Activated B cell treated with CpG ODN at 0.5 μM for 24 hours (primary cell): Measurements from ENCODE around the gene CCDC33. TPM values are rescaled to one million over a fixed set of nuclear protein-coding genes. Genes with fewer than 3 reads are reported as not detected.

ENCODE experiments used
- ATAC-seq: fragments of 200-7000 bp; cut with Tn5 transposase; one replicate; pipeline ENCODE4 v1.10.0; 2021; ENCODE audit warnings: low read depth, mild to moderate bottlenecking, moderate library complexity
- CTCF ChIA-PET: fragments of 350-600 bp; sonication (Branson Sonifier 250); formaldehyde crosslinking; loops from one replicate; lab custom pipeline; 2021; ENCODE audit warnings: antibody characterized with exemption; lab: Charles Lee
- POLR2A ChIA-PET: fragments of 350-600 bp; sonication (Branson Sonifier 250); formaldehyde crosslinking; loops from one replicate; lab custom pipeline; 2021; ENCODE audit warnings: antibody characterized with exemption; lab: Charles Lee
- DNase-seq: peaks from one replicate; pipeline ENCODE4 v3.0.0; 2022
- H3K27ac Mint-ChIP-seq: one replicate; pipeline ENCODE4 v1.8.0; 2020; ENCODE audit warnings: mixed read lengths
- H3K27me3 Mint-ChIP-seq: one replicate; pipeline ENCODE4 v1.8.0; 2021; ENCODE audit warnings: mixed read lengths
- H3K36me3 Mint-ChIP-seq: one replicate; pipeline ENCODE4 v1.8.0; 2021; ENCODE audit warnings: low read depth, mixed read lengths
- H3K4me1 Mint-ChIP-seq: one replicate; pipeline ENCODE4 v1.8.0; 2021; ENCODE audit warnings: mixed read lengths
- H3K4me3 Mint-ChIP-seq: one replicate; pipeline ENCODE4 v1.8.0; 2020; ENCODE audit warnings: mild to moderate bottlenecking, mixed read lengths
- H3K9me3 Mint-ChIP-seq: one replicate; pipeline ENCODE4 v1.8.0; 2020; ENCODE audit warnings: mixed read lengths
- intact Hi-C: fragments of 100-400 bp; cut with micrococcal nuclease; formaldehyde crosslinking; loops from one replicate; pipeline ENCODE4 v1.15.1; 2024
- total RNA-seq: library from RNA; stranded (reverse); gene quantifications from 2 replicates; pipeline ENCODE4 v1.2.3, GENCODE V29; 2022
- TF ChIP-seq, protein P1 (sequence below): fragments of 200-600 bp; IDR thresholded peaks from one replicate; pipeline ENCODE4 v1.8.0; 2022; ENCODE audit warnings: antibody characterized with exemption, mild to moderate bottlenecking

The CCDC33 gene
- total RNA-seq, 1 donor from 2014 or later: not detected

DNA sequence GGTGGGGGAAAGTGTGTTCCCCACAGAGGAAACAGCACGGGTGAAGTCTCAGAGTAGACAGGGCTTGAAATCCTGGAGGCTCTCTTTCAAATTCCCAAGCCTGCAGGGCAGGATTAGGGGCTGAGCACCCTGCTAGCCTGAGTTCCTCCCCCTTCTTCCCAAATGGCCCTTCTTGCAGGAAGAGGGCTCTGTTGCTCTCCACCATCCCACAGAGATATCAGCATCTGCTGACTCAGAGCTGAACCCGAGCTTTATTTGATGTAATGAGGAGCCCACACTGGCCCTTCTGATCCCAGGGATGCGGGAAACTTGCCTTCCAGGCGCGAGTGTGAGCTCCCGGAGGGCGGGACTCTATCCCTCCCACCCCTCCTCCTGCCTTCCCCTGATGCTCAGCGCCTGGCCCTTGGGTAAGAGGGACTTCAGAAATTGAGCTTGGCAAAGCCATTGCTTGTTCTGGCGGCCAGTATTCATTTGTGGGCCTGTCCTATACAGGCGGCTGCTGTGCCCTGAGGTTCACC is 32.2 kb upstream of the CCDC33 start:
- DNase-seq: no peak
- peaks cover 28% of the 10 kb centered on the region for H3K27me3 Mint-ChIP-seq
- H3K4me3 Mint-ChIP-seq: no peak overlapping the region
- H3K36me3 Mint-ChIP-seq: no peaks in the 10 kb centered on the region
- no peak overlapping the region for H3K27ac Mint-ChIP-seq
- TF ChIP-seq, protein P1, sequence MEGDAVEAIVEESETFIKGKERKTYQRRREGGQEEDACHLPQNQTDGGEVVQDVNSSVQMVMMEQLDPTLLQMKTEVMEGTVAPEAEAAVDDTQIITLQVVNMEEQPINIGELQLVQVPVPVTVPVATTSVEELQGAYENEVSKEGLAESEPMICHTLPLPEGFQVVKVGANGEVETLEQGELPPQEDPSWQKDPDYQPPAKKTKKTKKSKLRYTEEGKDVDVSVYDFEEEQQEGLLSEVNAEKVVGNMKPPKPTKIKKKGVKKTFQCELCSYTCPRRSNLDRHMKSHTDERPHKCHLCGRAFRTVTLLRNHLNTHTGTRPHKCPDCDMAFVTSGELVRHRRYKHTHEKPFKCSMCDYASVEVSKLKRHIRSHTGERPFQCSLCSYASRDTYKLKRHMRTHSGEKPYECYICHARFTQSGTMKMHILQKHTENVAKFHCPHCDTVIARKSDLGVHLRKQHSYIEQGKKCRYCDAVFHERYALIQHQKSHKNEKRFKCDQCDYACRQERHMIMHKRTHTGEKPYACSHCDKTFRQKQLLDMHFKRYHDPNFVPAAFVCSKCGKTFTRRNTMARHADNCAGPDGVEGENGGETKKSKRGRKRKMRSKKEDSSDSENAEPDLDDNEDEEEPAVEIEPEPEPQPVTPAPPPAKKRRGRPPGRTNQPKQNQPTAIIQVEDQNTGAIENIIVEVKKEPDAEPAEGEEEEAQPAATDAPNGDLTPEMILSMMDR: no peak
- H3K4me1 Mint-ChIP-seq: no peaks in the 10 kb centered on the region
- CTCF ChIA-PET: interaction anchor here (1.1 kb wide), 1 partner anchor 19 kb away, joined by 3 read pairs; no protein-coding TSS in a partner anchor
- no peak for ATAC-seq
- intact Hi-C loops: no loop called here
- H3K9me3 Mint-ChIP-seq: no peaks in the 10 kb centered on the region
- POLR2A ChIA-PET: interaction anchor here (0.6 kb wide), 1 partner anchor 1248 kb away, joined by 5 read pairs; the partner anchor contains the start of gene SIN3A

DNA sequence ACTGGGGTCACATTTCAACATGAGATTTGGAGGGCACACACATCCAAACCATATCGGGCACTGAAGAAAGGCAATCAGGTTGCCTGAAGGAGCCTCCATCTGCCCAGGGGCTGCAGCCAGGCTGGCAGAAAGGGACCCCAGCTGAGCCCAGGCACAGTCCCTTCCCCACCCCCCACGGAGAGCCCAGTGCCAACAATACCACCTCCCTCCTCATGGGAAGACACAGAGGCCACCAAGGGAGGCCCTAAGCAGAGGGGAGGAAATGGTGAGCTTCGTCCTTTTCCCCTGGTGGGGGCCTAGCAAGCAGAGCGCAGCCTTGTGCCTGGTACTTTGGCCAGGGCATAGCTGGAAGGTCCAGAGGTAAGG is 30.6 kb upstream of the CCDC33 start:
- peaks cover 28% of the 10 kb centered on the region for H3K27me3 Mint-ChIP-seq
- H3K27ac Mint-ChIP-seq: no peak overlapping the region
- no peaks in the 10 kb centered on the region for H3K9me3 Mint-ChIP-seq
- ATAC-seq (no peak), DNase-seq (no peak)
- ChIA-PET CTCF (interaction anchor here (0.6 kb wide), 1 partner anchor 184 kb away, joined by 3 read pairs; no protein-coding TSS in a partner anchor), POLR2A (no interaction called here)
- no peaks in the 10 kb centered on the region for H3K4me1 Mint-ChIP-seq
- H3K36me3 Mint-ChIP-seq: no peaks in the 10 kb centered on the region
- TF ChIP-seq, protein P1: no peak
- H3K4me3 Mint-ChIP-seq: no peak overlapping the region
- intact Hi-C loops: no loop called here

DNA sequence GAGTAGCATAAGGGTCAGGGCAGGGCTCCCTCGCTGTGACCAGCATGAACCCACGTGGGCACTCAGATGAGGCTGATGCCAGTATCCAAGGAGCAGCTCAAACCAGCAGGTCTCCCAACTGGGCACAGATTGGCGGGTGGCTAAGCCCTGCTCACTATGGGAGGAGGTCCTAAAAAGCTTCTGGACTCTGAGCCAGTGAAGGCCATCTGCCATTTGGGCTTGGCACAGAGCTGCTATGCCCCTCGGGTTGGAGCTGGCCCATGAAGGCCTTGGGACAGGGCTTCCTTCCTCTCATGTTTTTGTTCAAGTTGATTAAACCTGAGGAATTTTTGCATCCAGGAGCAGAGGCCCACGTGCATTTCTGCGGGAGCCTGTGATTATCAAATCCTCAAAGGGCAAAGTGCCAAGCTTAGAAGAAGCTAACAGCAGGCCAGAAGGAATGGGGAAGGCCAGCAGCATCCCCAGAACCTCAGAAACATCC is 29.3 kb upstream of the CCDC33 start:
- CTCF ChIA-PET: no interaction called here
- Mint-ChIP-seq H3K4me3 (no peak overlapping the region), H3K9me3 (peaks cover 2% of the 10 kb centered on the region), H3K27me3 (peaks cover 26% of the 10 kb centered on the region), H3K4me1 (no peaks in the 10 kb centered on the region), H3K27ac (no peak overlapping the region), H3K36me3 (no peaks in the 10 kb centered on the region)
- intact Hi-C loops: no loop called here
- DNase-seq (no peak), ATAC-seq (no peak)
- POLR2A ChIA-PET: no interaction called here
- TF ChIP-seq, protein P1: no peak

DNA sequence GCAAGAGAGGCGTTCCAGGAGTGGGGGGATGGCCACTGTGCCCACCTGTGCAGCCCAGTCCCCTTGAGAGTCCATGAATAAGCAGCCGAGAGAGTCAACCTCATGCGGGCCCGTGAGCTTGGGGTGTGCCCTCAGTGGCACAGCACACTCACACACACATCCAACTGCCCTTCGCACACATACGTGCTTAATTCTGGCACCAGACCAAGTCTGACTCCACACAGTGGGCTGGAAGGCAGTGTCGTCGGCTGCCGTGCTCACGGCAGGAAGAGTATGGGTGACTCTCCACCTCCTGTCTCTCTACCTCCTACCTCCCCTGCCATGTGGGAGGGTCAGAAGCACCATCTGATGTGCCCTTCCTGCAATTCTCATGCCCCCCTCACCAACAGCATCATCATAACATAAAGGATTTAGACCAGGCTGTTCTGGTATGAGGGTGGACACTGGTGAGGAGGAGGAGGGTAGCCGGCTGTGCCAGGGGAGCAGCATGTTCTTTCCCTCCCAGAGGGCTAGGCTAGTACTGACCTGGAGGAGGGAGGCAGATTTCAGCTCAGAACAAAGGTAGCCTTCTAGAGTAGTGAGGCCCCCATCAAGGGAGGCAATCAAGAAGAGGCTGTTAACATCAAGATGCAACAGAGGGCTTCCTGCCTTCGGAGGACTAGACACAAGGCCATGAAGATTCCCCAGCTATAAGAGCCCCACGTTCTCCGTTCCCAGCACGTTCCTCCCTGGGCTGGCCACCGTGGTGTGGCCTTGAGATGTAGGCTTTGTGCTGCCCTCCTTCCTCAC is 28.3 kb upstream of the CCDC33 start:
- Mint-ChIP-seq H3K36me3 (no peaks in the 10 kb centered on the region), H3K27me3 (peaks cover 25% of the 10 kb centered on the region), H3K9me3 (peaks cover 2% of the 10 kb centered on the region), H3K4me1 (no peaks in the 10 kb centered on the region), H3K4me3 (no peak overlapping the region), H3K27ac (no peak overlapping the region)
- TF ChIP-seq, protein P1: no peak
- CTCF ChIA-PET: no interaction called here
- POLR2A ChIA-PET: no interaction called here
- no peak for DNase-seq
- intact Hi-C loops: no loop called here
- no peak for ATAC-seq

DNA sequence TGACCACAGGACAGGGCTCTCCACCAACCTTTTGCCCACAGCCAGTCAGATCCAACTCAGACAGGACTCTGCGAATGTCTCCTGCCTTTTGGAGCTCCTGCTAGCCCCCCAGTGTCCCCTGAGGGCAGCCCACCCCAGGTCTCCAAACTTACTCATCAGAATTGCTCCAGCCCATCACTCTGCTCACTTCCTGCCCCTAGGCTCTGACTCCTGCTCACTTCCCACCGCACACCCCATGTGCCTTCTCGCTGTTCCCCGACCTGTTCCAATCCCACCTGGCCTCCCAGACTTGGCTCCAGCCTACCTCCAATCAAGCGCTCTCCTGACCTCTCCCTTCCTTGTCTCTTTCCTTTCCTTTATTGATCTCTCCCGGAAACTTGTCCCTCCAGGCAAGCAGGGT is 27.6 kb upstream of the CCDC33 start:
- no peaks in the 10 kb centered on the region for H3K36me3 Mint-ChIP-seq
- intact Hi-C loops: no loop called here
- H3K9me3 Mint-ChIP-seq: peaks cover 2% of the 10 kb centered on the region
- H3K4me3 Mint-ChIP-seq: no peak overlapping the region
- no peak for ATAC-seq
- no peak for DNase-seq
- peaks cover 22% of the 10 kb centered on the region for H3K27me3 Mint-ChIP-seq
- CTCF ChIA-PET: no interaction called here
- TF ChIP-seq, protein P1: no peak
- no peak overlapping the region for H3K27ac Mint-ChIP-seq
- POLR2A ChIA-PET: no interaction called here
- no peaks in the 10 kb centered on the region for H3K4me1 Mint-ChIP-seq
